Dendritic cell treated with granulocyte-macrophage colony-stimulating factor and Interleukin-4, amounts not matched to agents 40 ng/mL and 50 ng/mL, for 4 days (primary cell): ENCODE results near the gene SSUH2.
"Not testable (repeated sequence)": the region's sequence is repeated elsewhere in the genome, so short reads cannot be mapped to it uniquely, and the experiment has no call there.

Experiments used
- H3K27ac Mint-ChIP-seq: one replicate; pipeline ENCODE4 v1.8.0; 2022; ENCODE audit warnings: mild to moderate bottlenecking, mixed read lengths
- H3K27me3 Mint-ChIP-seq: one replicate; pipeline ENCODE4 v1.8.0; 2022; ENCODE audit warnings: mild to moderate bottlenecking, mixed read lengths
- H3K36me3 Mint-ChIP-seq: one replicate; pipeline ENCODE4 v1.8.0; 2022; ENCODE audit warnings: low read depth, mixed read lengths
- H3K4me1 Mint-ChIP-seq: one replicate; pipeline ENCODE4 v1.8.0; 2022; ENCODE audit warnings: low read depth, mixed read lengths
- H3K4me3 Mint-ChIP-seq: one replicate; pipeline ENCODE4 v1.8.0; 2022; ENCODE audit warnings: mild to moderate bottlenecking, moderate library complexity, mixed read lengths
- H3K9me3 Mint-ChIP-seq: one replicate; pipeline ENCODE4 v1.8.0; 2022; ENCODE audit warnings: mixed read lengths
- intact Hi-C: fragments of 100-400 bp; cut with micrococcal nuclease; formaldehyde crosslinking; loops from one replicate; pipeline ENCODE4 v1.15.0; 2022

Gene SSUH2

GRCh38 chr3:8644748-8645390, at the start of gene SSUH2:
SSUH2 (minus strand) TSS chr3:8644798; CDS start chr3:8644758, 40 bp downstream.
- no peak within 1 kb of the TSS for H3K27ac Mint-ChIP-seq
- H3K4me3 Mint-ChIP-seq = no peak within 1 kb of the TSS

GRCh38 chr3:8691295-8691694, 46.7 kb upstream of the SSUH2 start:
- H3K4me1 Mint-ChIP-seq, H3K9me3 Mint-ChIP-seq, H3K27ac Mint-ChIP-seq, intact Hi-C loops, H3K4me3 Mint-ChIP-seq, H3K36me3 Mint-ChIP-seq, H3K27me3 Mint-ChIP-seq: not testable (repeated sequence)

More at GRCh38 chr3:8644748-8645390, at the start of gene SSUH2:
- intact Hi-C loops = no loop called here
- peaks cover 6% of the 10 kb centered on the region for H3K27me3 Mint-ChIP-seq
- H3K9me3 Mint-ChIP-seq = no peaks in the 10 kb centered on the region
- H3K36me3 Mint-ChIP-seq = no peaks in the 10 kb centered on the region
- peaks cover 11% of the 10 kb centered on the region for H3K4me1 Mint-ChIP-seq

GRCh38 chr3:8684992-8685391, 40.4 kb upstream of the SSUH2 start:
- intact Hi-C loops, H3K27ac Mint-ChIP-seq, H3K36me3 Mint-ChIP-seq, H3K9me3 Mint-ChIP-seq, H3K4me1 Mint-ChIP-seq, H3K4me3 Mint-ChIP-seq, H3K27me3 Mint-ChIP-seq: not testable (repeated sequence)

GRCh38 chr3:8682850-8683574, 38.4 kb upstream of the SSUH2 start:
- H3K4me3 Mint-ChIP-seq, H3K27me3 Mint-ChIP-seq, H3K9me3 Mint-ChIP-seq, H3K27ac Mint-ChIP-seq, intact Hi-C loops, H3K4me1 Mint-ChIP-seq, H3K36me3 Mint-ChIP-seq: not testable (repeated sequence)

- intact Hi-C loops, H3K4me1 Mint-ChIP-seq, H3K27ac Mint-ChIP-seq, H3K27me3 Mint-ChIP-seq, H3K36me3 Mint-ChIP-seq, H3K9me3 Mint-ChIP-seq, H3K4me3 Mint-ChIP-seq: not testable (repeated sequence)
These were observed 37.4 kb upstream of the SSUH2 start for GRCh38 chr3:8681881-8682538.

GRCh38 chr3:8681349-8681748, 36.8 kb upstream of the SSUH2 start:
- H3K4me3 Mint-ChIP-seq = no peak overlapping the region
- no peaks in the 10 kb centered on the region for H3K9me3 Mint-ChIP-seq
- H3K4me1 Mint-ChIP-seq = no peaks in the 10 kb centered on the region
- H3K27me3 Mint-ChIP-seq = no peaks in the 10 kb centered on the region
- H3K27ac Mint-ChIP-seq = no peak overlapping the region
- no peaks in the 10 kb centered on the region for H3K36me3 Mint-ChIP-seq
- intact Hi-C loops = no loop called here

- H3K36me3 Mint-ChIP-seq, intact Hi-C loops, H3K27me3 Mint-ChIP-seq, H3K27ac Mint-ChIP-seq, H3K4me3 Mint-ChIP-seq, H3K9me3 Mint-ChIP-seq, H3K4me1 Mint-ChIP-seq: not testable (repeated sequence)
These were observed 35.4 kb upstream of the SSUH2 start for GRCh38 chr3:8679817-8680553.

GRCh38 chr3:8678751-8679150, 34.2 kb upstream of the SSUH2 start:
- H3K27ac Mint-ChIP-seq = no peak overlapping the region
- no peaks in the 10 kb centered on the region for H3K9me3 Mint-ChIP-seq
- H3K27me3 Mint-ChIP-seq = no peaks in the 10 kb centered on the region
- H3K36me3 Mint-ChIP-seq = no peaks in the 10 kb centered on the region
- intact Hi-C loops = no loop called here
- no peaks in the 10 kb centered on the region for H3K4me1 Mint-ChIP-seq
- no peak overlapping the region for H3K4me3 Mint-ChIP-seq

- intact Hi-C loops, H3K36me3 Mint-ChIP-seq, H3K9me3 Mint-ChIP-seq, H3K27me3 Mint-ChIP-seq, H3K4me3 Mint-ChIP-seq, H3K27ac Mint-ChIP-seq, H3K4me1 Mint-ChIP-seq: not testable (repeated sequence)
These were observed 32.7 kb upstream of the SSUH2 start for GRCh38 chr3:8677258-8677657.

GRCh38 chr3:8675591-8675990, 31.0 kb upstream of the SSUH2 start:
- H3K4me3 Mint-ChIP-seq, H3K36me3 Mint-ChIP-seq, H3K4me1 Mint-ChIP-seq, intact Hi-C loops, H3K27me3 Mint-ChIP-seq, H3K27ac Mint-ChIP-seq, H3K9me3 Mint-ChIP-seq: not testable (repeated sequence)

- H3K4me1 Mint-ChIP-seq = no peaks in the 10 kb centered on the region
- H3K27me3 Mint-ChIP-seq = no peaks in the 10 kb centered on the region
- no peak overlapping the region for H3K27ac Mint-ChIP-seq
- no peaks in the 10 kb centered on the region for H3K36me3 Mint-ChIP-seq
- H3K4me3 Mint-ChIP-seq = no peak overlapping the region
- H3K9me3 Mint-ChIP-seq = peaks cover 8% of the 10 kb centered on the region
- intact Hi-C loops = no loop called here
These were observed 28.6 kb upstream of the SSUH2 start for GRCh38 chr3:8673083-8673737.

GRCh38 chr3:8669019-8669418, 24.4 kb upstream of the SSUH2 start:
- intact Hi-C loops = no loop called here
- Mint-ChIP-seq H3K4me3 (no peak overlapping the region), H3K4me1 (peaks cover 17% of the 10 kb centered on the region), H3K27ac (no peak overlapping the region), H3K27me3 (no peaks in the 10 kb centered on the region), H3K36me3 (no peaks in the 10 kb centered on the region), H3K9me3 (peaks cover 8% of the 10 kb centered on the region)

GRCh38 chr3:8668216-8668615, 23.6 kb upstream of the SSUH2 start:
- Mint-ChIP-seq H3K27ac (no peak overlapping the region), H3K36me3 (no peaks in the 10 kb centered on the region), H3K4me3 (no peak overlapping the region), H3K4me1 (peaks cover 17% of the 10 kb centered on the region), H3K9me3 (peaks cover 8% of the 10 kb centered on the region), H3K27me3 (no peaks in the 10 kb centered on the region)
- intact Hi-C loops = no loop called here
